Transverse colon (tissue), 4 donors: Measurements from ENCODE around the gene OXT.

Experiments
- CTCF ChIP-seq, 5 experiments: fragments of 200-600 bp in 3 of 5; fragments of 450-650 bp in 2 of 5; sonication (generic) in 3 of 5; IDR thresholded peaks; 1 replicate in 2 of 5; 2 replicates in 3 of 5; pipeline ENCODE4 v1.5.1; 2016 to 2017; ENCODE audit warnings: antibody characterized with exemption in 5 of 5, inconsistent platforms in 3 of 5, mild to moderate bottlenecking in 2 of 5, moderate library complexity in 1 of 5
- EP300 ChIP-seq: sonication (generic); formaldehyde crosslinking; IDR thresholded peaks from one replicate; pipeline ENCODE4 v1.6.1; 2017; ENCODE audit warnings: antibody characterized with exemption, low read depth
- POLR2A ChIP-seq: fragments of 450-650 bp; IDR thresholded peaks from one replicate; pipeline ENCODE4 v1.6.1; 2016; ENCODE audit warnings: antibody characterized with exemption, mild to moderate bottlenecking, moderate library complexity
- POLR2AphosphoS5 ChIP-seq, 3 donors: sonication (generic); formaldehyde crosslinking; IDR thresholded peaks; one replicate each; pipeline ENCODE4 v1.6.1; 2016; ENCODE audit warnings: antibody characterized with exemption in 3 of 3

GRCh38 chr20:3084986-3085360, 13.6 kb downstream of the OXT start:
- TF ChIP-seq CTCF (IDR thresholded peaks at IDR 0.05) (no peak), POLR2AphosphoS5 (IDR thresholded peaks at IDR 0.05) (no peak), POLR2A (no peak), EP300 (no peak)
